Activated CD4-positive, alpha-beta T cell treated with anti-CD3 and anti-CD28 coated beads for 48 hours (primary cell): ENCODE measurements around the gene IGSF8.
"Not testable (repeated sequence)": the region's sequence is repeated elsewhere in the genome, so short reads cannot be mapped to it uniquely, and the experiment has no call there.

Experiments
- DNase-seq: peaks from one replicate; pipeline ENCODE4 v3.0.0-alpha.2; 2020

Gene IGSF8

GRCh38 chr1:160063176-160063575 lies 35.2 kb downstream of the IGSF8 start:
- DNase-seq: no peak

- no peak for DNase-seq
These were observed 36.2 kb downstream of the IGSF8 start for GRCh38 chr1:160062230-160062532.

- DNase-seq: no peak
These were observed 36.8 kb downstream of the IGSF8 start for GRCh38 chr1:160061369-160062229.

GRCh38 chr1:160058087-160058486 lies 40.3 kb downstream of the IGSF8 start:
- DNase-seq: no peak

- no peak for DNase-seq
These were observed 41.7 kb downstream of the IGSF8 start for GRCh38 chr1:160056648-160057169.

GRCh38 chr1:160053548-160054365 lies 44.7 kb downstream of the IGSF8 start:
- no peak for DNase-seq

- no peak for DNase-seq
These were observed 45.5 kb downstream of the IGSF8 start for GRCh38 chr1:160052936-160053335.

- no peak for DNase-seq
These were observed 47.8 kb downstream of the IGSF8 start for GRCh38 chr1:160050619-160051018.

- DNase-seq: not testable (repeated sequence)
These were observed 48.2 kb downstream of the IGSF8 start for GRCh38 chr1:160050182-160050581.

GRCh38 chr1:160049101-160049500 lies 49.3 kb downstream of the IGSF8 start:
- DNase-seq: no peak

GRCh38 chr1:160048335-160048734 lies 50.1 kb downstream of the IGSF8 start:
- DNase-seq: no peak

GRCh38 chr1:160047111-160047991 lies 51.1 kb downstream of the IGSF8 start:
- no peak for DNase-seq

GRCh38 chr1:160046494-160047110 lies 51.8 kb downstream of the IGSF8 start:
- peak; percentile 53 for DNase-seq

GRCh38 chr1:160045653-160046052 lies 52.8 kb downstream of the IGSF8 start:
- no peak for DNase-seq

GRCh38 chr1:160043543-160043942 lies 54.9 kb downstream of the IGSF8 start:
- DNase-seq: no peak
